Stimulated activated effector memory CD8-positive, alpha-beta T cell treated with anti-CD3 and anti-CD28 coated beads, Interleukin-12 subunit alpha, Interleukin-12 subunit beta, amount 100 ng/mL, for 72 hours (primary cell): Measurements from ENCODE around the gene DYNLT5.
"Not testable (repeated sequence)": the region's sequence is repeated elsewhere in the genome, so short reads cannot be mapped to it uniquely, and the experiment has no call there.

ENCODE experiments used
- ATAC-seq: fragments of 150-1000 bp; cut with Tn5 transposase; 2 replicates; pipeline ENCODE4 v1.10.0; 2021
- DNase-seq, 2 donors: peaks; one replicate each; pipeline ENCODE4 v3.0.0; 2021 to 2022; ENCODE audit warnings: low spot score in 2 of 2
- H3K27ac Mint-ChIP-seq: one replicate; pipeline ENCODE4 v1.8.0; 2022; ENCODE audit warnings: mild to moderate bottlenecking, mixed read lengths
- H3K36me3 Mint-ChIP-seq: one replicate; pipeline ENCODE4 v1.8.0; 2022; ENCODE audit warnings: mild to moderate bottlenecking, mixed read lengths
- H3K4me1 Mint-ChIP-seq: one replicate; pipeline ENCODE4 v1.8.0; 2022; ENCODE audit warnings: mixed read lengths
- H3K4me3 Mint-ChIP-seq: one replicate; pipeline ENCODE4 v1.8.0; 2022; ENCODE audit warnings: mild to moderate bottlenecking, mixed read lengths
- H3K9me3 Mint-ChIP-seq: one replicate; pipeline ENCODE4 v1.8.0; 2022; ENCODE audit warnings: mixed read lengths

Gene DYNLT5

DNA sequence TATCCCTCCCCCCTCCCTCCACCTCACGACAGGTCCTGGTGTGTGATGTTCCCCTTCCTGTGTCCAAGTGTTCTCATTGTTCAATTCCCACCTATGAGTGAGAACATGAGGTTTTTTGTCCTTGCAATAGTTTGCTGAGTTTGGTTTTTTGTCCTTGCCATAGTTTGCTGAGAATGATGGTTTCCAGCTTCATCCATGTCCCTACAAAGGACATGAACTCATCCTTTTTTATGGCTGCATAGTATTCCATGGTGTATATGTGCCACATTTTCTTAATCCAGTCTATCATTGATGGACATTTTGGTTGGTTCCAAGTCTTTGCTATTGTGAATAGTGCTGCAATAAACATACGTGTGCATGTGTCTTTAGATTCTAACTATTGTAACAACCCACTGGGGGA is 43.6 kb downstream of the DYNLT5 start:
- not testable (repeated sequence) for ATAC-seq, H3K36me3 Mint-ChIP-seq

DNA sequence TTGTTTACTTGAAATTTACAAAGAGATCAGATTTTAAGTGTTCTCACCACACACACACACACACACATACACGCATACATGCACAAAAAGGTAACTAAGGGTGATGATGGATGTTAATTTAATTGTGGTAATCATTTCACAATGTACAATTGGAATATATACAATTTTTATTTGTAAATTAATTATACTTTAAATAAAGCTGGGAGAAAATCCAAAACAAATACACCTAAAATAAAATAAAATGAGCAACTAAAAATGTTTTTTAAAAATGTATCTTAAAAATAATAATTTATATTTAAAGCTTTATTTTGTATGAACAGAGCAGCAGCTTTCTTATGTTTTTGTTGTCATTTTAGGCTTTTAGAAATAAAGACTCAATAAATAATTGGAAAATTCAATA is 57.0 kb downstream of the DYNLT5 start:
- H3K27ac Mint-ChIP-seq = no peak overlapping the region
- H3K4me3 Mint-ChIP-seq = no peak overlapping the region
- no peak for DNase-seq
- H3K36me3 Mint-ChIP-seq = no peaks in the 10 kb centered on the region
- no peak for ATAC-seq
- no peaks in the 10 kb centered on the region for H3K4me1 Mint-ChIP-seq
- no peaks in the 10 kb centered on the region for H3K9me3 Mint-ChIP-seq

More for the DNA sequence above, 43.6 kb downstream of the DYNLT5 start:
- H3K4me3 Mint-ChIP-seq, DNase-seq, H3K27ac Mint-ChIP-seq, H3K9me3 Mint-ChIP-seq, H3K4me1 Mint-ChIP-seq: not testable (repeated sequence)

DNA sequence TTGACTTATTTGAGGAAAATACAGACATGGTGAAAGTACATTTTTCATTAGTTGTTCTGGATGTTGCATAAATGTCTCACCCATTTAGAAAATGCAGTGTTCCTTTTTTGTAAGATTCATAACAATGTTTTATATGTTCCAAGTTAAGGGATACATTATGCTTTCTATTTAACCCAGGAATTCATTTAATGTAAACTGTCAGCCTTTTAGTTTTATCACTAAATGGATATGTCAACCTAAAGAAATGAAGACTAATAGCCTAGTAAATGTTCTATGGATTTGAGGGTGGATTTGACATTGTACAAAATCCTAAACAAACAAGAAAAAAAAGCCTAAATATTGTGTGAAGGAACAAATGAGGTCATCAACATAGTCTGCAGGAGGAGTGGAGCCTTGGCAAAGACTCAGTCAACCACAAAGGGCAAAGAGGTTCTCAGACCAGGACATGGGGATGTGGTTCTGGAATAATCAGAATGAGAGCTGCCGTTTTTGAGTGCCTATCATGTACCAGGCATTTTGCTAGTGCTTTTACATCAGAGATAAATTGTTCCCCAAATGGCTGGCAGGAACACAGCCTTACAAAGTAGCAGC is 57.6 kb downstream of the DYNLT5 start:
- DNase-seq = no peak
- no peak overlapping the region for H3K4me3 Mint-ChIP-seq
- H3K27ac Mint-ChIP-seq = no peak overlapping the region
- H3K36me3 Mint-ChIP-seq = no peaks in the 10 kb centered on the region
- no peaks in the 10 kb centered on the region for H3K4me1 Mint-ChIP-seq
- no peaks in the 10 kb centered on the region for H3K9me3 Mint-ChIP-seq
- ATAC-seq = no peak

DNA sequence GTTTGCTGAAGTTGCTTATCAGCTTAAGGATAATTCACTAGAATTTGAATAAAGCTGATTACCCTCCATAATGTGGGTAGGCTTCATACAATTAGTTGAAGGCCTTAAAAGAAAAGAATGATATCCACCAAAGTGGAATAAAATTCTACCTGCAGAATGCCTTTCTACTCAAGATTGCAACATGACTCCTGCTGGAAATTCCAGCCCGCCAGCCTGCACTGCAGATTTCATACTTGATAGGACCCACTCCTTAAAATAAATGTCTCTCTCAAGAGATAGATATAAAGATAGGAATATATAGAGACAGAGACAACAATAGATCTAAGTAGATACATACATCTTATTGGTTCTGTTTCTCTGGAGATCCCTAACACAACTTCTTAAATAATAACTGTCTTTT is 72.5 kb downstream of the DYNLT5 start:
- Mint-ChIP-seq H3K4me3 (no peak overlapping the region), H3K9me3 (no peaks in the 10 kb centered on the region), H3K27ac (no peak overlapping the region), H3K36me3 (no peaks in the 10 kb centered on the region), H3K4me1 (no peaks in the 10 kb centered on the region)
- no peak for ATAC-seq
- DNase-seq = no peak
